Measurements from ENCODE around the gene PTCD1.
A peak's percentile ranks its signal among the peaks of the same experiment; 100 is the strongest.
"Not testable (repeated sequence)": the region's sequence is repeated elsewhere in the genome, so short reads cannot be mapped to it uniquely, and the experiment has no call there.

The PTCD1 gene

GRCh38 chr7:99386584-99387238 is 51.9 kb downstream of the PTCD1 start:
- Histone ChIP-seq H3K27ac (ENCODE audit: low read depth, low read length) (no peak overlapping the region), H3K79me2 (ENCODE audit: control insufficient read depth, insufficient read depth, low read length, unreplicated experiment) (peaks cover 32% of the 10 kb centered on the region), H3K36me3 (ENCODE audit: insufficient read depth, low read length) (peaks cover 15% of the 10 kb centered on the region), H3K27me3 (ENCODE audit: insufficient read depth, low read length) (no peaks in the 10 kb centered on the region), H3K4me3 (ENCODE audit: low read depth, low read length) (no peak overlapping the region), H3K4me1 (ENCODE audit: control insufficient read depth, insufficient read depth, low read length, unreplicated experiment) (peaks cover 2% of the 10 kb centered on the region), H2AFZ (ENCODE audit: low read length, unreplicated experiment) (no peak overlapping the region)

DNA sequence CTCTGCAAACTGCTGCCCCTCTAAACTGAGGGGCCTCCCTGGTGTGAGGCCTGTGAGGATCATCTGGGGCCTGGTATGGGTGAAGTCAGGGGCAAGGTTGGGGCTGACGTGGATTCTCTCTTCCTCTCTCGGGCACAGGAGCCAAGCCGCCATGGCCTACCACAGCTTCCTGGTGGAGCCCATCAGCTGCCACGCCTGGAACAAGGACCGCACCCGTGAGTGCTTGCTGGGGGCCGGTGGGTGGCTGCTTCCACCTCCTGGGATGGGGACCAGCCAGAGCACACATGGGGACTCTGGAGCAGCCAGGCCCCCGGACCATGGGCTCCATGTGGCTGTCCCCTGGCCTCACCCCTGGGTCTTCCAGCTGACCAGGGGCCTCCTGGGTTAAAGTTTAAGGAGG is 53.0 kb downstream of the PTCD1 start:
- H3K27ac ChIP-seq (ENCODE audit: low read depth, low read length) = no peak overlapping the region
- H2AFZ ChIP-seq (ENCODE audit: low read length, unreplicated experiment) = no peak overlapping the region
- H3K4me3 ChIP-seq (ENCODE audit: low read depth, low read length) = no peak overlapping the region
- H3K79me2 ChIP-seq (ENCODE audit: control insufficient read depth, insufficient read depth, low read length, unreplicated experiment) = peaks cover 44% of the 10 kb centered on the region
- H3K27me3 ChIP-seq (ENCODE audit: insufficient read depth, low read length) = no peaks in the 10 kb centered on the region
- peaks cover 8% of the 10 kb centered on the region for H3K36me3 ChIP-seq (ENCODE audit: insufficient read depth, low read length)
- peaks cover 14% of the 10 kb centered on the region for H3K4me1 ChIP-seq (ENCODE audit: control insufficient read depth, insufficient read depth, low read length, unreplicated experiment)

DNA sequence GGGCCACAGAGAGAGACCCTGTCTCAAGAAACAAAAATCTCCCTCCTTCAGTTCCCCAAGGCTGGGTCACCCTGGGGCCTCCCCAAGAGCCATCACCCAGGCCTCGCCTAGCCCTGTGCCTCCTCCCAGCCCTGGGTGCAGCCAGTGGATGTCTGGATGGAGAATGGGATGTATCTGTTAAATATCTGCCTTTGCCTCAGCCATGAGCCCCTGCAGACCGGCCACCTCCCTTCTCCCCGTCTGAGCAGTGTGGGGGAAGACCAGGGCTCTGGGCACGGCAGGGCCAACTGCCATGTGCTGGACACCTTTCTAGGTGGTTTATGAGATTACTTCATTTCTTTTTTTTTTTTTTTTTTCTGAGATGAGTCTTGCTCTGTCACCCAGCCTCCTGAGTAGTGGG is 54.1 kb downstream of the PTCD1 start:
- Histone ChIP-seq H3K27ac (ENCODE audit: low read depth, low read length) (no peak overlapping the region), H3K36me3 (ENCODE audit: insufficient read depth, low read length) (peaks cover 5% of the 10 kb centered on the region), H3K4me3 (ENCODE audit: low read depth, low read length) (no peak overlapping the region), H3K79me2 (ENCODE audit: control insufficient read depth, insufficient read depth, low read length, unreplicated experiment) (peaks cover 54% of the 10 kb centered on the region), H3K4me1 (ENCODE audit: control insufficient read depth, insufficient read depth, low read length, unreplicated experiment) (peaks cover 24% of the 10 kb centered on the region), H3K27me3 (ENCODE audit: insufficient read depth, low read length) (no peaks in the 10 kb centered on the region), H2AFZ (ENCODE audit: low read length, unreplicated experiment) (no peak overlapping the region)

- H3K79me2 ChIP-seq (ENCODE audit: control insufficient read depth, insufficient read depth, low read length, unreplicated experiment) = peaks cover 55% of the 10 kb centered on the region
- H3K4me1 ChIP-seq (ENCODE audit: control insufficient read depth, insufficient read depth, low read length, unreplicated experiment) = peaks cover 30% of the 10 kb centered on the region
- no peaks in the 10 kb centered on the region for H3K27me3 ChIP-seq (ENCODE audit: insufficient read depth, low read length)
- H3K4me3 ChIP-seq (ENCODE audit: low read depth, low read length) = no peak overlapping the region
- peaks cover 5% of the 10 kb centered on the region; the same call in 1 of the 2 replicates for H3K36me3 ChIP-seq (ENCODE audit: insufficient read depth, low read length)
- H3K27ac ChIP-seq (ENCODE audit: low read depth, low read length) = no peak overlapping the region
- H2AFZ ChIP-seq (ENCODE audit: low read length, unreplicated experiment) = no peak overlapping the region
These were observed 54.7 kb downstream of the PTCD1 start for GRCh38 chr7:99383791-99384370.

GRCh38 chr7:99383203-99383602 is 55.4 kb downstream of the PTCD1 start:
- no peak overlapping the region for H3K27ac ChIP-seq (ENCODE audit: low read depth, low read length)
- H3K4me3 ChIP-seq (ENCODE audit: low read depth, low read length) = no peak overlapping the region
- peaks cover 4% of the 10 kb centered on the region; the same call in 1 of the 2 replicates for H3K36me3 ChIP-seq (ENCODE audit: insufficient read depth, low read length)
- H2AFZ ChIP-seq (ENCODE audit: low read length, unreplicated experiment) = no peak overlapping the region
- H3K27me3 ChIP-seq (ENCODE audit: insufficient read depth, low read length) = no peaks in the 10 kb centered on the region
- H3K79me2 ChIP-seq (ENCODE audit: control insufficient read depth, insufficient read depth, low read length, unreplicated experiment) = peaks cover 55% of the 10 kb centered on the region
- H3K4me1 ChIP-seq (ENCODE audit: control insufficient read depth, insufficient read depth, low read length, unreplicated experiment) = peaks cover 31% of the 10 kb centered on the region

GRCh38 chr7:99381664-99382075 is 56.9 kb downstream of the PTCD1 start:
- H3K27me3 ChIP-seq (ENCODE audit: insufficient read depth, low read length) = no peaks in the 10 kb centered on the region
- peaks cover 31% of the 10 kb centered on the region for H3K4me1 ChIP-seq (ENCODE audit: control insufficient read depth, insufficient read depth, low read length, unreplicated experiment)
- H3K27ac ChIP-seq (ENCODE audit: low read depth, low read length) = peak overlapping the region; percentile 97; the same call in 1 of the 2 replicates
- H3K4me3 ChIP-seq (ENCODE audit: low read depth, low read length) = no peak overlapping the region
- H2AFZ ChIP-seq (ENCODE audit: low read length, unreplicated experiment) = no peak overlapping the region
- H3K36me3 ChIP-seq (ENCODE audit: insufficient read depth, low read length) = no peaks in the 10 kb centered on the region
- peaks cover 69% of the 10 kb centered on the region for H3K79me2 ChIP-seq (ENCODE audit: control insufficient read depth, insufficient read depth, low read length, unreplicated experiment)

GRCh38 chr7:99380823-99381663 is 57.6 kb downstream of the PTCD1 start:
- peak overlapping the region; percentile 54; the same call in 1 of the 2 replicates for H3K4me3 ChIP-seq (ENCODE audit: low read depth, low read length)
- H3K36me3 ChIP-seq (ENCODE audit: insufficient read depth, low read length) = no peaks in the 10 kb centered on the region
- H2AFZ ChIP-seq (ENCODE audit: low read length, unreplicated experiment) = no peak overlapping the region
- H3K79me2 ChIP-seq (ENCODE audit: control insufficient read depth, insufficient read depth, low read length, unreplicated experiment) = peaks cover 75% of the 10 kb centered on the region
- H3K4me1 ChIP-seq (ENCODE audit: control insufficient read depth, insufficient read depth, low read length, unreplicated experiment) = peaks cover 31% of the 10 kb centered on the region
- H3K27ac ChIP-seq (ENCODE audit: low read depth, low read length) = peak overlapping the region; percentile 97
- no peaks in the 10 kb centered on the region for H3K27me3 ChIP-seq (ENCODE audit: insufficient read depth, low read length)

DNA sequence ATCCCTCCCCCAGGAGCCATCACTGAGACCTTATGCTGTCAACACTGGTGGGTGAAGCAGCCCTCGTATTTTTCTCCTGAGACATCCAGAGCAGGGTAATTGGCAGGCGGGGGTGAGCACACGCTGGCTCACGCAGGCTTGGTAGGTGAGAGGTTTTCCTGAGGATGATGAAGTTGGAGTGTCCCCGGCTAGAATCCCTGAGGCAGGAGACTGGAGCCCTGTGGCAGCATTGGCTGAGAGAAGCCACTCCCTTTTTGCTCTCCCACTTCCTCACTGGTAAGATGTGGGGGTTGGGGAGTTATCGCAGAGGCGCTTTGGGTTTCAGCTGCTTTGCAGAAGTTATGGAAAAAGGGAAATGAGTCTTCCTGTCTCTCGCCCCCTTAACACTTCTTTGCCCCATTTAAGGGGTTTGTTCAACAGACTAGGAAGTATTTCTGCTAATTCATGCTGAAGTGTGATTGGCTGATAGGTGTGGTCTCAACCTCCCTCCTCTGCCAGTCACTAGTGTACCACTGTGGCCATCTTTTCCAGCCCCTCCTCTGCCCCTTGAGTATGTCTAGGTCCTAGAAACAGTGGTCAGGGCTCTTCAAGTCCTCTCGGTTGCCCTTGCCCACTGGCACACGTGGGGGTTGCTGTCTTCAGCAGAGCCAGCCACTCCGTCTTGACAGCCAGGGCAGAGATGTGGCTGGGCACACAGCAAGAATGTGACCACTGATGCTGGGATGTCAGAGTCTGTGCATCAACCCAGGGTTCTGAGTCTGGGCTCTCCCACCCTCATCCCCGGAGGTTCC is 58.4 kb downstream of the PTCD1 start:
- no peaks in the 10 kb centered on the region for H3K27me3 ChIP-seq (ENCODE audit: insufficient read depth, low read length)
- peaks cover 79% of the 10 kb centered on the region for H3K79me2 ChIP-seq (ENCODE audit: control insufficient read depth, insufficient read depth, low read length, unreplicated experiment)
- no peak overlapping the region for H2AFZ ChIP-seq (ENCODE audit: low read length, unreplicated experiment)
- peak overlapping the region; percentile 54 for H3K4me3 ChIP-seq (ENCODE audit: low read depth, low read length)
- no peaks in the 10 kb centered on the region for H3K36me3 ChIP-seq (ENCODE audit: insufficient read depth, low read length)
- H3K4me1 ChIP-seq (ENCODE audit: control insufficient read depth, insufficient read depth, low read length, unreplicated experiment) = peaks cover 31% of the 10 kb centered on the region
- H3K27ac ChIP-seq (ENCODE audit: low read depth, low read length) = peak overlapping the region; percentile 97

GRCh38 chr7:99379693-99380031 is 58.9 kb downstream of the PTCD1 start:
- H3K27me3 ChIP-seq (ENCODE audit: insufficient read depth, low read length); H3K36me3 ChIP-seq (ENCODE audit: insufficient read depth, low read length); H2AFZ ChIP-seq (ENCODE audit: low read length, unreplicated experiment): not testable (repeated sequence)
- Histone ChIP-seq H3K79me2 (ENCODE audit: control insufficient read depth, insufficient read depth, low read length, unreplicated experiment) (peaks cover 82% of the 10 kb centered on the region), H3K4me3 (ENCODE audit: low read depth, low read length) (peak overlapping the region; percentile 54), H3K27ac (ENCODE audit: low read depth, low read length) (peak overlapping the region; percentile 97), H3K4me1 (ENCODE audit: control insufficient read depth, insufficient read depth, low read length, unreplicated experiment) (peaks cover 31% of the 10 kb centered on the region)

DNA sequence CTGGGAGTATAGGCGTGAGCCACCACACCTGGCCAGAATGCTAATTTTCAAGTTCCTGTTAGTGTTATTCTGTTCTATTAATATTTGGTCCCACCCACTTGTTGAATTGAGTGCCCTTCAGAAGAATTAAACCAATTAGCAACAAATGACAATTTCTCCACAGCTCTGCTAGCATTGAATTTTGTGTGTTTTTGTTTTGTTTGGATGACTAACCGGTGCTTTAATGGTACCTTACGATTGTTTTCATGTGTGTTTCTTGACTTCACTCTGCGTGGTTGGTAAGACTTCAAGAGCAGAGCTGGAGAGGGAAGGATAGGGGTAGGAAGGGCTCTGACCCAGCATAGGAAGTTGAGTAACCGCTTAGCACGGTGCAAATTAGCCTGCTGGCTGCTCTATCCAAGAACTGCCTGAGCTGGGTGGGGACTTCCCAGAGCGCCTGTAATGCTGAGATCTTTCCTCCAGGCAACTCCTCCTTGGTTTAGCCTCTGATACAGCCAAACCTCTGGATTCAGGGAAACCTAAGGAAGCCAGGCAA is 59.5 kb downstream of the PTCD1 start:
- Histone ChIP-seq H3K79me2 (ENCODE audit: control insufficient read depth, insufficient read depth, low read length, unreplicated experiment) (peaks cover 77% of the 10 kb centered on the region), H3K36me3 (ENCODE audit: insufficient read depth, low read length) (no peaks in the 10 kb centered on the region), H3K27me3 (ENCODE audit: insufficient read depth, low read length) (no peaks in the 10 kb centered on the region), H3K4me3 (ENCODE audit: low read depth, low read length) (peak overlapping the region; percentile 54), H3K27ac (ENCODE audit: low read depth, low read length) (peak overlapping the region; percentile 97), H2AFZ (ENCODE audit: low read length, unreplicated experiment) (no peak overlapping the region), H3K4me1 (ENCODE audit: control insufficient read depth, insufficient read depth, low read length, unreplicated experiment) (peaks cover 31% of the 10 kb centered on the region)
